Left cardiac atrium (tissue), 4 donors: Measurements from ENCODE around the gene GALNT7. TPM values are rescaled to one million over a fixed set of nuclear protein-coding genes. Genes with fewer than 3 reads are reported as not detected.
A peak's percentile ranks its signal among the peaks of the same experiment; 100 is the strongest.

ENCODE experiments used
- ATAC-seq, 2 donors: fragments of 200-7000 bp; cut with Tn5 transposase; one replicate each; pipeline ENCODE4 v1.9.1; 2020; ENCODE audit warnings: mild to moderate bottlenecking in 2 of 2, moderate library complexity in 2 of 2
- DNase-seq: peaks from one replicate; pipeline ENCODE4 v3.0.0-alpha.2; 2020
- intact Hi-C, 2 donors: fragments of 100-400 bp; cut with DNase I; formaldehyde crosslinking; loops; one replicate each; pipeline versions ENCODE4 v1.14.1 to v1.15.1; 2022 to 2023
- microRNA-seq, 2 donors: library from miRNA; unstranded; fragments of <30 nt; microRNA quantifications; one replicate each; pipeline ENCODE4 v1.2.0, GENCODE V29; 2020
- total RNA-seq, 2 donors: library from RNA; stranded (reverse); fragmentation: NEBNext Ultra II Directional; extraction: Animal tissue kit (Norgen Biotek cat#: 25700); gene quantifications; one replicate each; pipeline ENCODE4 v1.2.1, GENCODE V29; 2021
- donor health status: DM: no; HTN: yes; CAD: no.
- donor health status: DM: no; HTN: yes; CAD: no; lungs with severe emphysema.
- donor health status: DM: yes; HTN: yes; CAD: no.
- donor health status: Dilated cardiomyopathy.

GALNT7 gene
- total RNA-seq, 2 donors from 2014 or later = 5.8 to 8.0 TPM

DNA sequence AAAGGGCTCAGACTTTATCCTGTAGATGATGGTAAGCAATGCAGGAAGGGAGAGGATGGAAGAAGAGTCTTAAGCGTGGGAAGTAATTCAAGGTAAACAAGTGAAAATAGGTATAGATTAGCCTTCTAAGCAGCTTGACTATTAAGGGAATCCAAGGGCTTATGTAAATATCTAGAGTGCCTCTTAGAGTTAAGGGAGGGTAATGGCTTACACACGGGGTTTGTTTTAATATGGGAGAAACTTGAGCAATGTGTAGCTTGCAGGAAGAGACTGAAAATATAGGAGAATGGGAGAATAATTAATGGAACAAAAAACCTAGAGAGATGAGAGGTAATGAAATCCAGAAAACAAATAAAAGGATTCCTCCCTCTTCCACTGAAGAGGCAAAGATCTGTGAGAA, 189.3 kb downstream of the GALNT7 start:
- no peak for ATAC-seq
- intact Hi-C loops = no loop called here
- DNase-seq = no peak

DNA sequence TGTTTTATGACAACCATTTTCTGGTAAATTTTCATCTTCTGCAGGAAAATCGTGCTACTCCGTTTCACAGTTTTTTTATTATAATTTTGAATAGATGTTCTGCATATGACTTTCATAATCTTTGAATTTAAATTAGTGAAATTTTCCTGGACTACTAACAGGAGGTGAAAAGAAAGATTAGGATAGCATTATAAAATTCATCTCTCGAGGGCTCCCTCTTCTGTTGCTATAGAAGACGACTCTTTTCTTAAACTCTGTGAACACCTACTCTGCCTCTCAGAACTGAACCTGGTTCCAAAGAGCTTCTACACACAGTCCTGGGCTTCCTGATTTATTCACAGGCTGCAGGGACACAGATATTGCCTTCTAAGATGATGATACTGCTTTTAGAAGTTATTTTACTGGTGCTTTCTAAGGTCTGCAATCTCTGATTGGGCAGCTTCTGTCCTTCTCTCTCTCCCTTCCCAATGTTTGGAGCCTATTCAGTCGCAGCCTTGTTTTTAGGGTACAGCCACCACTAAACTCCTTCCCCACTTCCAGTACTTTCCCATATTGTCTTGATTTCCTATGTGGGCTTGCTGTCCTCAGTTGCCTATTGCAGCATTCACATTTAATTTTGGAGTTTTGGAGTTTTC, 192.1 kb downstream of the GALNT7 start:
- ATAC-seq (peak in 1 of 2 donors; percentile 45), DNase-seq (no peak)
- intact Hi-C loops = no loop called here

DNA sequence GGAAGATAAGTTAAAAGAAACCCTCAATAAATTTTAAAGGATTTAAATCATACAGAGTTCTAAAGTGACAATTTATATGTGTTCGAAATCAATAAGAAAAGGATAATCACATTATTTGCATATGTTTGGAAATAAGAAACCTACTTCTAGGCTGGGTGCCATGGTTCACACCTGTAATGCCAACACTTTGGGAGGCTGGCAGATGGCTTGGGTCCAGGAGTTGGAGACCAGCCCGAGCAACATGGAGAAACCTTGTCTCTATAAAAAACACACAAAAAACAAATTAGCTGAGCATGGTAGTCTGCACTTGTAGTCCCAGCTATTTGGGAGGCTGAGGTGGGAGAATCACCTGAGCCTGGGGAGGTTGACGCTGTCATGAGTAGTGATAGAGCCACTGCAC, 194.1 kb downstream of the GALNT7 start:
- intact Hi-C loops = no loop called here
- ATAC-seq (no peak), DNase-seq (no peak)

DNA sequence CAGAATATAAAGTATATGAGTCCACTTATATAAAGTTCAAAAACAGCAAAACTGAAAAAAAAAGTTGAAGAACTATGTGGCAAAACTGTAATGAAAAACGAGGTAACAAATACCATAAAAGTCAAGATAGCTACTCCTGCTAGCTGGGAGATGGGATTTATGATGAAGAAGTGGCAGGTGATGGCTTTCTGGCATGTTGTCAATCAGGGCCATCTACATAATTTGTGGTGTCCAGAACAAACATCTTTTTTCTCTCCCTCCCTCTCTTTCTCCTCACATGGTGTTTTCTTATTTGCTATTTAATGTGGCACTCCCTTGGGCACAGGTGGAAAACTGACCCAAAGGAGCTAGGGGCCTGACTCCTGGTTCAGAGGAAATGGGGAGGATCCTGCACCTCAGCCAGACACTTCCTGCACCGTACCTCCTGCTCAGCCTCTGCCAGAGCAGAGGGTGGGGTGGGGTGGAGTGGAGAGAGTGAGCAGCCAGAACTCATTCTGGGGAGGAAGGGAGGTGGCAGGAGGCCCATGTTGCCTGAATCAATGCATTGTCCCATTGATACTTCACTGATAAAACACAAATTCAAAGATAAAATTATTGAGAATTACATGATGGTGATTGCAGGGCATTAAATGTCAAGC, 196.9 kb downstream of the GALNT7 start:
- intact Hi-C loops = no loop called here
- DNase-seq (no peak), ATAC-seq (no peak)

DNA sequence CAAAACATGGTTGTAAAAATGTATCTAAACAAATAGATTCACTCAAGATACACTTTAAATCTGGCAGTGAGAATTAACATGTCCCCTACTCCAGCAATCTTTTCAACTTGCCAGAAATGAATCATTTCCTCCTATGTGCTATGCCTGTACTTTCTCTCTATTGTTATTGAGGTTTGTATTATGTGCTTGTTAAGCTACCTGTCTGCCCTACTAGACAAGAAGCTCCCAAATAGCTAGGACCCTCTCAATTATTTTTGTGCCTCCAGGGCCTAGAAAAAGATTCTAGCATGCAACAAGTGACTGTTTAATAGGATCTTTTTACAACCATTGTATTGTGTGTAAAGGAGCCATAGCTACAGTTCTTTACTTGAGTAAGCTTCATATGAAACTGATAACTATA, 198.7 kb downstream of the GALNT7 start:
- intact Hi-C loops = no loop called here
- DNase-seq (no peak), ATAC-seq (no peak)

DNA sequence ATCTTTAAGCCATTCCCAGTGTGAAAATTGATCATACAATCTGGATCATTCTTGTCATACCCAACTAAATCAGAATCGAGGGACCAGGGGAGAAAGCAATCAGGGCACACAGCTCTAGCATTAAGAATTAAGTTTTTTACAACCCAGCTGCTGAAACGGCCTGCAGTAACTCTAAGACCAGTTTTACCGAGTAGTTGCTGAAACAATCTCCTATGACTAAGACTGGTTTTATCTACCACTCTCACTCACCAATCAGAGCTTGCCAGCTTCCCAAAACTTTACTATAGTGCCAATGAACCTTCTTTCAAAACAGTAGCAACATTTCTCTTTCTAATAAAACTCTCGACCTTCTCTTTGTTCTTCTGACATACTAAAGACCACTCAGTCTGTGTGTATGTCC, 199.3 kb downstream of the GALNT7 start:
- intact Hi-C loops = loop anchor here in 1 of 2 donors (2.0 kb wide), 1 partner anchor 33 kb away; the partner anchor contains the start of gene HMGB2

DNA sequence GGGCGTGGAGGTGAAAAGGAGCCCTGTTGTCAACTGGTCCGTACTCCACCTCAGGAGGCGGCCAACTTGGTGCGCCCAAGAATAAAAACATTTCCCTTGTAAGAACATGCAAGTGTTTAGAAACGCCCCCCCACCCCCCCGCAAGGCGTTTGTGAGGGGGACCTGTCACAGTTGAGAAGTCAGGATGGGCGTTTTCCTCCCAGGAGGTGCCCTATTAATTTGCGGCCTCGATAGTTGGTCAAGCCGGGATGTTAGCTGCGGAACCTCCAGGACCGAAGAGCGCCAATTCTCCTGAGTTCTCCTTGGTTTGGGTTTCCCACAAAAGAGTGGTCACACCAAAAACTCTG, 201.5 kb downstream of the GALNT7 start:
- ATAC-seq (peak; percentile 2 to 12), DNase-seq (peak; percentile 77)
- intact Hi-C loops = no loop called here

More for the DNA sequence above, 199.3 kb downstream of the GALNT7 start:
- DNase-seq (no peak), ATAC-seq (no peak)

DNA sequence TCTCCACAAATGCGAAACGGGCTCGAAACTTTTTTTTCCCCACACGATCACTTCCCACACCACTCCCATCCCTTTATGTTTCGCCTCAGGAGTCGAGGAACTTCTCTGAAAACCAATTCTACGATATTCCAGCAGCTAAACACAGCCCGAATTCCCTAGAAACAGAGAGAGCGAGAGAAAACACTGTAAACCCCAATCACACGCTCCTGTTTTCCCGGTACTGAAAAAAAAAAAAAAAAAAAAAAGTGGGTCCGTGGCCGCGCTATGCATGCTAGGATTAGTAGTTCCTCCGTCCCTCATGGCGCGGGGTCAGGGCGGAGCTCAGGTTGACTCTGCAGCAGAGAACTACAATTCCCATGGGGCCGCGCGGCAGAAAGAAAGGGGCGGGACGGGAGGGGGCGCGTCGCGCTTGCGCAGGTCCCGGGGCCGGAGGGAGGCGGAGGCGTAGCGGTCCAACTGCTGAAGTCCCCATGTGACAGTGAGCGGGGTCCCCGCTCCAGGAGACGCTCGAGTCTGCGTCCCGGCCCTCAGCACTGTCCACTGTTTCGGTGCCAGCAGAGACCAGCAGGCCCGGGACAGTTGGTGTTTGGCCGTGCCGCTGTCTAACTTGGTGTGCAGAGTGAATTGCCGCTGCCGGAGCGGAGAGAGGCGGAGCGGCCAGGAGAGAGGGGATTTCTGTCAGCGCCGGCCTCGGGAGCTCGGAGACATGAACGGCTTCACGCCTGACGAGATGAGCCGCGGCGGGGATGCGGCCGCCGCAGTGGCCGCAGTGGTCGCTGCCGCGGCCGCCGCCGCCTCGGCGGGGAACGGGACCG, 202.1 kb downstream of the GALNT7 start, which contains the start of gene SAP30:
TSS of gene SAP30 (plus strand) at position 478 of the 815 bp plus-strand sequence. CDS start at position 707, 229 bp downstream.
- intact Hi-C loops = no loop called here
- DNase-seq (peak; percentile 99), ATAC-seq (peak; percentile 95 to 97)

DNA sequence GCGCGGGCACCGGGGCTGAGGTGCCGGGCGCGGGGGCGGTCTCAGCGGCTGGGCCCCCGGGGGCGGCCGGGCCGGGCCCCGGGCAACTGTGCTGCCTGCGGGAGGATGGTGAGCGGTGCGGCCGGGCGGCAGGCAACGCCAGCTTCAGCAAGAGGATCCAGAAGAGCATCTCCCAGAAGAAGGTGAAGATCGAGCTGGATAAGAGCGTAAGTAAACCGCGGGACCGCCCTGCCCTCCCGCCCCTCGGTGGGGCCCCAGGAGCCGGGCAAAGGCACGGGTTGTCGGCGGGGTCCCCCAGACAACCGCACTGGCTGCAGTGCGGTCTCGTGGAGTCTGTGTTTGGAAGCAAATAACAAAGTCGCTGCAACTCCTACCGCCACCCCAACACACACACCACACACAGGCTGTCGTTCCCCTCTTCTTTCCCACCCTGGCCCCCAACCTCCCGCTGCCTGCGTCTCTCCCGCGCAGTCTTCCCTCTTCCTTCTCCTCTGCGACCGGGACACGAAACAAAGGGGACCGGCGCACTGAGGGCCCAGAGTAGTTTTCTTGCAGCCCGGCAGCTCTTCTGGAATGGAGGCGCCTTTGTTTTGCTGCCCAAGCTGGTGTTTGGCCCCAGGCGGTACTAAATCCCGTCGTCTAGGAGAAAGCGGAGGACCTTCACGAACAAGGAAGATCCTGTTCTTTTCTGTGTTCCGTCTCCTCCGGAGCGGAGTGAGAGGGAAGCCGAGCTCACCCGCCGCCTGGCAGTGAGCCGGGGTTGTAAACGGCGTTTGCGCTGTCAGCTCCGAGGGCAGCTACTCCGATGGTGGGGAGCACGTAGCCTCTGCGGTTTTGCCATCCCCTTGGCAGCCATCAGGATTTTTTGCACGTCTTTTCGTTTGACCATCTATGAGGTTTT, 202.9 kb downstream of the GALNT7 start:
- ATAC-seq (peak; percentile 24 to 39), DNase-seq (peak; percentile 83)
- intact Hi-C loops = no loop called here

Small RNAs within 50 kb of the gene (microRNA-seq; reads per million reads assigned to microRNA genes)
- gene MIR548T = 0 to 0.20 reads per million in 2 donors

Other genes starting within 250 kb of the GALNT7 start
- gene HMGB2, start 165.5 kb downstream of the GALNT7 start, total RNA-seq = 10 to 100 TPM; 40.0 to 44.0 TPM
- gene SAP30, start 202.1 kb downstream of the GALNT7 start, total RNA-seq = 10 to 100 TPM; 18.0 to 20.0 TPM
- 1 to 10 TPM; 1.6 to 1.9 TPM for gene SCRG1, start 230.3 kb downstream of the GALNT7 start, total RNA-seq